HCT116 (cell line): ENCODE measurements around the gene IRS1. TPM values are rescaled to one million over a fixed set of nuclear protein-coding genes. Genes with fewer than 3 reads are reported as not detected.
A peak's percentile ranks its signal among the peaks of the same experiment; 100 is the strongest.

Source experiments
- ATAC-seq: fragments of 200-7000 bp; cut with Tn5 transposase; 2 replicates; pipeline ENCODE4 v1.9.1; 2020; ENCODE audit warnings: mild to moderate bottlenecking, moderate library complexity
- BruUV-seq: library from RNA; stranded (reverse); fragments of 400-500 nt; replicated peaks from 2 replicates; lab custom pipeline; 2021; lab: Mats Ljungman, UMichigan
- CTCF ChIA-PET: fragments of 300-600 bp; sonication (Branson Sonifier 250); formaldehyde crosslinking; loops from one replicate; lab custom pipeline; 2021; ENCODE audit warnings: antibody characterized with exemption; lab: Charles Lee
- POLR2A ChIA-PET: fragments of 300-600, 350-600 bp; sonication (Branson Sonifier 250); formaldehyde crosslinking; loops from one replicate; lab custom pipeline; 2021; ENCODE audit warnings: antibody characterized with exemption; lab: Charles Lee
- RAD21 ChIA-PET, 2 experiments: fragments of 300-600 bp; sonication (Branson Sonifier 250); formaldehyde crosslinking; loops; one replicate each; lab custom pipeline; 2023; ENCODE audit warnings: low total read pairs in 2 of 2; ENCODE audit not compliant: uncharacterized antibody in 2 of 2, unreplicated experiment in 2 of 2, low non-redundant PET in 1 of 2; lab: Charles Lee
- DNase-seq: peaks from one replicate; pipeline ENCODE4 v3.0.0-alpha.2; 2010; ENCODE audit warnings: low read depth, low spot score
- H2AFZ ChIP-seq: fragments of 200-600 bp; shearing (Covaris generic), sonication (generic); 2 replicates; pipeline ENCODE4 v1.6.1; 2017; ENCODE audit warnings: low read depth, mixed run types, mixed read lengths, antibody characterized with exemption, low read length; ENCODE audit not compliant: poor library complexity, severe bottlenecking
- H3K27ac ChIP-seq: 2 replicates; pipeline ENCODE4 v1.5.1; 2012; ENCODE audit warnings: low read depth, low read length
- H3K27me3 ChIP-seq: fragments of 200-600 bp; sonication (generic); 2 replicates; pipeline ENCODE4 v1.6.1; 2016; ENCODE audit warnings: mixed run types, low read length, mixed read lengths; ENCODE audit not compliant: insufficient read depth
- H3K36me3 ChIP-seq, 2 experiments: fragments of 200-500 bp in 1 of 2; fragments of 200-600 bp in 1 of 2; sonication (Bioruptor generic) in 1 of 2; sonication (generic) in 1 of 2; 2 replicates each; pipeline versions ENCODE4 v1.5.1 to v1.6.1; 2014 to 2016; ENCODE audit warnings: low read length in 2 of 2, inconsistent platforms in 1 of 2, mixed read lengths in 1 of 2, mixed run types in 1 of 2; ENCODE audit not compliant: insufficient read depth in 2 of 2, control insufficient read depth in 1 of 2
- H3K4me1 ChIP-seq, 2 experiments: fragments of 200-600 bp in 1 of 2; sonication (generic) in 1 of 2; 2 replicates each; pipeline versions ENCODE4 v1.5.1 to v1.6.1; 2012 to 2017; ENCODE audit warnings: low read length in 2 of 2, inconsistent platforms in 1 of 2, mild to moderate bottlenecking in 1 of 2, mixed read lengths in 1 of 2, mixed run types in 1 of 2, moderate library complexity in 1 of 2; ENCODE audit not compliant: insufficient read depth in 2 of 2, control insufficient read depth in 1 of 2
- H3K4me2 ChIP-seq: fragments of 200-600 bp; sonication (generic); 2 replicates; pipeline ENCODE4 v1.6.1; 2017; ENCODE audit warnings: mixed run types, low read length, mixed read lengths
- H3K4me3 ChIP-seq, 2 experiments: fragments of 200-600 bp in 1 of 2; sonication (generic) in 1 of 2; replicated peaks in 1 of 2; 2 replicates each; pipeline ENCODE4 v1.5.1; 2011 to 2016; ENCODE audit warnings: low read length in 2 of 2, control low read depth in 1 of 2, low read depth in 1 of 2, mild to moderate bottlenecking in 1 of 2, mixed read lengths in 1 of 2, mixed run types in 1 of 2
- H3K79me2 ChIP-seq: fragments of 200-600 bp; sonication (generic); 2 replicates; pipeline ENCODE4 v1.6.1; 2017; ENCODE audit warnings: mild to moderate bottlenecking, mixed run types, low read length, moderate library complexity, mixed read lengths; ENCODE audit not compliant: insufficient read depth
- H3K9ac ChIP-seq: fragments of 200-600 bp; sonication (generic); 2 replicates; pipeline ENCODE4 v1.6.1; 2016; ENCODE audit warnings: low read length, mixed read lengths
- H3K9me2 ChIP-seq: fragments of 200-600 bp; sonication (generic), shearing (Covaris generic); 2 replicates; pipeline ENCODE4 v1.6.1; 2017; ENCODE audit warnings: mixed run types, mild to moderate bottlenecking, moderate library complexity; ENCODE audit not compliant: insufficient read depth
- H3K9me3 ChIP-seq, 2 experiments: fragments of 200-500 bp in 1 of 2; fragments of 200-600 bp in 1 of 2; sonication (Bioruptor generic) in 1 of 2; sonication (generic) in 1 of 2; 2 replicates each; pipeline ENCODE4 v1.6.1; 2014 to 2017; ENCODE audit warnings: low read length in 2 of 2, mixed read lengths in 2 of 2, inconsistent platforms in 1 of 2, low read depth in 1 of 2, mild to moderate bottlenecking in 1 of 2, mixed run types in 1 of 2, moderate library complexity in 1 of 2; ENCODE audit not compliant: control insufficient read depth in 1 of 2, insufficient read depth in 1 of 2
- H4K20me1 ChIP-seq: fragments of 200-600 bp; sonication (generic), shearing (Covaris generic); 2 replicates; pipeline ENCODE4 v1.6.1; 2017; ENCODE audit warnings: mixed run types, mild to moderate bottlenecking, moderate library complexity; ENCODE audit not compliant: insufficient read depth
- CBX3 ChIP-seq: IDR thresholded peaks from 2 replicates; pipeline ENCODE4 v1.6.1; 2012; ENCODE audit warnings: low read depth
- CEBPB ChIP-seq: IDR thresholded peaks from 2 replicates; pipeline ENCODE4 v1.6.1; 2012; ENCODE audit warnings: low read depth
- ELF1 ChIP-seq: IDR thresholded peaks from 2 replicates; pipeline ENCODE4 v1.6.1; 2012; ENCODE audit warnings: low read depth, borderline replicate concordance
- EZH2phosphoT487 ChIP-seq: fragments of 200-600 bp; IDR thresholded peaks from 2 replicates; pipeline ENCODE4 v1.6.1; 2018; ENCODE audit warnings: antibody characterized with exemption, borderline replicate concordance
- FOSL1 ChIP-seq: IDR thresholded peaks from 2 replicates; pipeline ENCODE4 v1.6.1; 2012; ENCODE audit warnings: low read depth
- JUND ChIP-seq: IDR thresholded peaks from 2 replicates; pipeline ENCODE4 v1.6.1; 2012
- POLR2A ChIP-seq: IDR thresholded peaks from 2 replicates; pipeline ENCODE4 v1.7.0; 2011; ENCODE audit warnings: borderline replicate concordance; ENCODE audit not compliant: insufficient read depth, insufficient read length; ENCODE audit errors: extremely low read depth
- POLR2AphosphoS5 ChIP-seq: IDR thresholded peaks from 2 replicates; pipeline ENCODE4 v1.6.1; 2011; ENCODE audit warnings: mild to moderate bottlenecking, low read depth, low read length, moderate library complexity
- RAD21 ChIP-seq: IDR thresholded peaks from 2 replicates; pipeline ENCODE4 v1.6.1; 2012; ENCODE audit warnings: low read depth, mild to moderate bottlenecking
- SIN3A ChIP-seq: IDR thresholded peaks from 2 replicates; pipeline ENCODE4 v1.6.1; 2012; ENCODE audit warnings: low read depth
- SRF ChIP-seq: IDR thresholded peaks from 2 replicates; pipeline ENCODE4 v1.6.1; 2012; ENCODE audit warnings: low read depth
- TCF7L2 ChIP-seq: IDR thresholded peaks from 2 replicates; pipeline ENCODE4 v1.7.0; 2011; ENCODE audit warnings: borderline replicate concordance, inconsistent platforms; ENCODE audit not compliant: insufficient read depth, insufficient read length; ENCODE audit errors: extremely low read depth
- YY1 ChIP-seq: IDR thresholded peaks from 2 replicates; pipeline ENCODE4 v1.6.1; 2011; ENCODE audit warnings: low read length, low read depth, moderate library complexity, mild to moderate bottlenecking; ENCODE audit not compliant: insufficient replicate concordance; ENCODE audit errors: extremely low read depth
- ZFX ChIP-seq: fragments of 450-650 bp; IDR thresholded peaks from 2 replicates; pipeline ENCODE4 v1.6.1; 2017
- ZNF274 ChIP-seq: fragments of 200-500 bp; sonication (Bioruptor generic); IDR thresholded peaks from 2 replicates; pipeline ENCODE4 v1.6.1; 2014; ENCODE audit warnings: mild to moderate bottlenecking, low read depth, low read length, inconsistent platforms
- intact Hi-C: fragments of 100-400 bp; cut with micrococcal nuclease; formaldehyde crosslinking; loops from 2 replicates; pipeline ENCODE4 v1.10.0; 2022
- total RNA-seq: library from RNA; stranded (reverse); gene quantifications from one replicate; pipeline ENCODE4 v1.2.1, GENCODE V29; 2021; ENCODE audit not compliant: unreplicated experiment
- TF ChIP-seq, protein P1 (sequence below): IDR thresholded peaks from 2 replicates; pipeline ENCODE4 v1.6.1; 2012
- TF ChIP-seq, protein P2 (sequence below): IDR thresholded peaks from 2 replicates; pipeline ENCODE4 v1.6.1; 2012
- TF ChIP-seq, protein P3 (sequence below): IDR thresholded peaks from 2 replicates; pipeline ENCODE4 v1.6.1; 2011; ENCODE audit warnings: mild to moderate bottlenecking, low read length, moderate library complexity; ENCODE audit not compliant: insufficient replicate concordance; ENCODE audit errors: extremely low read depth
- TF ChIP-seq, protein P4 (sequence below), 3 experiments: fragments of 200-600 bp in 1 of 3; sonication (generic) in 1 of 3; IDR thresholded peaks in 2 of 3; conservative IDR thresholded peaks in 1 of 3; 2 replicates each; pipeline ENCODE4 v1.5.1; 2012 to 2017; ENCODE audit warnings: low read depth in 2 of 3, low read length in 2 of 3, antibody characterized with exemption in 1 of 3, borderline replicate concordance in 1 of 3, control low read depth in 1 of 3, mild to moderate bottlenecking in 1 of 3, mixed read lengths in 1 of 3, mixed run types in 1 of 3, moderate library complexity in 1 of 3; ENCODE audit not compliant: insufficient read depth in 1 of 3

The IRS1 gene
- total RNA-seq, 1 experiment from 2014 or later: 88.8 TPM

DNA sequence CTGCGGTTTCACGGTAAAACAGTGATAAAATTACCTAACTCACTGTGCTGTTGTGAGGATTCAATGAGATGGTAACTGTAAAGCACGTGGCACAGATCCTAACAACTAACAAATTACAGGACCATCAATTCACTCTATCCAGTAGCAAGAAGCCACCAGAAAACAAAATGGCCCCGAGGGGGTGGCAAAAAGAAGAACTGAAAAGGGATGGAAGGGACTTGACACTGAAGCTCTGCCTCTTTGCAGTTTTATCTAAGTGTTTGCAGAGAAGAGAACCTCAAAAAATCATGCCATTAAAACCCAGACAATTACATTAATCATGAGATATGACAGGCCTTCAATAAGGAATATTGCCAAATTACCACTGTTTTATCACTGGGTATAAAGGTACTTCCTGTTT lies 46.7 kb downstream of the IRS1 start:
- no peak overlapping the region for H2AFZ ChIP-seq
- H3K9me3 ChIP-seq: no peaks in the 10 kb centered on the region
- no peaks in the 10 kb centered on the region for H3K9me2 ChIP-seq
- no peak for ATAC-seq
- H3K27ac ChIP-seq: peak overlapping the region; percentile 96
- intact Hi-C loops: no loop called here
- BruUV-seq: no TSS peak
- no peak overlapping the region for H3K9ac ChIP-seq
- no peaks in the 10 kb centered on the region for H3K27me3 ChIP-seq
- peaks cover 0 to 13% of the 10 kb centered on the region in 2 experiments; a peak in 2 of 4 replicates for H3K36me3 ChIP-seq
- no peak overlapping the region for H3K4me2 ChIP-seq
- TF ChIP-seq ELF1 (no peak), JUND (no peak), TCF7L2 (no peak), CEBPB (no peak), POLR2AphosphoS5 (no peak), EZH2phosphoT487 (no peak), YY1 (no peak), ZFX (no peak), SIN3A (no peak), POLR2A (no peak), FOSL1 (no peak), CBX3 (no peak), SRF (no peak), ZNF274 (no peak), RAD21 (no peak)
- TF ChIP-seq, protein P1, sequence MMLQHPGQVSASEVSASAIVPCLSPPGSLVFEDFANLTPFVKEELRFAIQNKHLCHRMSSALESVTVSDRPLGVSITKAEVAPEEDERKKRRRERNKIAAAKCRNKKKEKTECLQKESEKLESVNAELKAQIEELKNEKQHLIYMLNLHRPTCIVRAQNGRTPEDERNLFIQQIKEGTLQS: no peak
- TF ChIP-seq, protein P2, sequence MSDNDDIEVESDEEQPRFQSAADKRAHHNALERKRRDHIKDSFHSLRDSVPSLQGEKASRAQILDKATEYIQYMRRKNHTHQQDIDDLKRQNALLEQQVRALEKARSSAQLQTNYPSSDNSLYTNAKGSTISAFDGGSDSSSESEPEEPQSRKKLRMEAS: no peak
- TF ChIP-seq, protein P3, sequence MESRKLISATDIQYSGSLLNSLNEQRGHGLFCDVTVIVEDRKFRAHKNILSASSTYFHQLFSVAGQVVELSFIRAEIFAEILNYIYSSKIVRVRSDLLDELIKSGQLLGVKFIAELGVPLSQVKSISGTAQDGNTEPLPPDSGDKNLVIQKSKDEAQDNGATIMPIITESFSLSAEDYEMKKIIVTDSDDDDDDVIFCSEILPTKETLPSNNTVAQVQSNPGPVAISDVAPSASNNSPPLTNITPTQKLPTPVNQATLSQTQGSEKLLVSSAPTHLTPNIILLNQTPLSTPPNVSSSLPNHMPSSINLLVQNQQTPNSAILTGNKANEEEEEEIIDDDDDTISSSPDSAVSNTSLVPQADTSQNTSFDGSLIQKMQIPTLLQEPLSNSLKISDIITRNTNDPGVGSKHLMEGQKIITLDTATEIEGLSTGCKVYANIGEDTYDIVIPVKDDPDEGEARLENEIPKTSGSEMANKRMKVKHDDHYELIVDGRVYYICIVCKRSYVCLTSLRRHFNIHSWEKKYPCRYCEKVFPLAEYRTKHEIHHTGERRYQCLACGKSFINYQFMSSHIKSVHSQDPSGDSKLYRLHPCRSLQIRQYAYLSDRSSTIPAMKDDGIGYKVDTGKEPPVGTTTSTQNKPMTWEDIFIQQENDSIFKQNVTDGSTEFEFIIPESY: no peak
- TF ChIP-seq, protein P4, sequence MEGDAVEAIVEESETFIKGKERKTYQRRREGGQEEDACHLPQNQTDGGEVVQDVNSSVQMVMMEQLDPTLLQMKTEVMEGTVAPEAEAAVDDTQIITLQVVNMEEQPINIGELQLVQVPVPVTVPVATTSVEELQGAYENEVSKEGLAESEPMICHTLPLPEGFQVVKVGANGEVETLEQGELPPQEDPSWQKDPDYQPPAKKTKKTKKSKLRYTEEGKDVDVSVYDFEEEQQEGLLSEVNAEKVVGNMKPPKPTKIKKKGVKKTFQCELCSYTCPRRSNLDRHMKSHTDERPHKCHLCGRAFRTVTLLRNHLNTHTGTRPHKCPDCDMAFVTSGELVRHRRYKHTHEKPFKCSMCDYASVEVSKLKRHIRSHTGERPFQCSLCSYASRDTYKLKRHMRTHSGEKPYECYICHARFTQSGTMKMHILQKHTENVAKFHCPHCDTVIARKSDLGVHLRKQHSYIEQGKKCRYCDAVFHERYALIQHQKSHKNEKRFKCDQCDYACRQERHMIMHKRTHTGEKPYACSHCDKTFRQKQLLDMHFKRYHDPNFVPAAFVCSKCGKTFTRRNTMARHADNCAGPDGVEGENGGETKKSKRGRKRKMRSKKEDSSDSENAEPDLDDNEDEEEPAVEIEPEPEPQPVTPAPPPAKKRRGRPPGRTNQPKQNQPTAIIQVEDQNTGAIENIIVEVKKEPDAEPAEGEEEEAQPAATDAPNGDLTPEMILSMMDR (IDR thresholded peaks at IDR 0.05 in 2 of 3, conservative IDR thresholded peaks at IDR 0.05 in 1 of 3; ENCODE audit: borderline replicate concordance in 1 of 3, insufficient read depth in 1 of 3, low read depth in 2 of 3, low read length in 2 of 3): no peak
- peaks cover 59 to 63% of the 10 kb centered on the region in 2 experiments for H3K4me1 ChIP-seq
- ChIA-PET CTCF (interaction anchor here (1.8 kb wide), 1 partner anchor 8 kb away, joined by 7 read pairs; no protein-coding TSS in a partner anchor), POLR2A (interaction anchor here (1.1 kb wide), 1 partner anchor 11 kb away, joined by 4 read pairs; no protein-coding TSS in a partner anchor), RAD21 (no interaction called here)
- no peak for DNase-seq
- H4K20me1 ChIP-seq: no peaks in the 10 kb centered on the region
- no peak overlapping the region for H3K4me3 ChIP-seq
- peaks cover 88% of the 10 kb centered on the region for H3K79me2 ChIP-seq
